Measurements from ENCODE around the gene C2CD4D. TPM values are rescaled to one million over a fixed set of nuclear protein-coding genes. Genes with fewer than 3 reads are reported as not detected.

The C2CD4D gene
- total RNA-seq, 2 experiments from 2014 or later = 1.3 to 1.6 TPM

- intact Hi-C loops (cut with micrococcal nuclease) = no loop called here
- peaks cover under 1% of the 10 kb centered on the region for H3K4me1 Mint-ChIP-seq (ENCODE audit: low read depth)
Observed at GRCh38 chr1:151862604-151863003, 23.0 kb upstream of the C2CD4D start.

GRCh38 chr1:151860504-151861187, 21.0 kb upstream of the C2CD4D start:
- Mint-ChIP-seq H3K9me3 (no peaks in the 10 kb centered on the region), H3K27ac (no peak overlapping the region), H3K36me3 (ENCODE audit: low read depth) (no peaks in the 10 kb centered on the region), H3K4me3 (no peak overlapping the region), H3K4me1 (ENCODE audit: low read depth) (no peaks in the 10 kb centered on the region), H3K27me3 (no peaks in the 10 kb centered on the region)
- intact Hi-C loops (cut with micrococcal nuclease) = no loop called here
- ChIA-PET POLR2A (no interaction called here), CTCF (no interaction called here)
- DNase-seq (no peak), ATAC-seq (no peak)
- TF ChIP-seq CTCF (IDR thresholded peaks at IDR 0.05) = no peak

More at GRCh38 chr1:151862604-151863003, 23.0 kb upstream of the C2CD4D start:
- Mint-ChIP-seq H3K27ac (no peak overlapping the region), H3K36me3 (ENCODE audit: low read depth) (no peaks in the 10 kb centered on the region), H3K9me3 (no peaks in the 10 kb centered on the region), H3K27me3 (no peaks in the 10 kb centered on the region), H3K4me3 (no peak overlapping the region)
- DNase-seq (no peak), ATAC-seq (no peak)
- TF ChIP-seq CTCF (IDR thresholded peaks at IDR 0.05) = no peak
- ChIA-PET POLR2A (no interaction called here), CTCF (no interaction called here)

- Mint-ChIP-seq H3K4me3 (no peak overlapping the region), H3K27ac (no peak overlapping the region), H3K36me3 (ENCODE audit: low read depth) (no peaks in the 10 kb centered on the region), H3K27me3 (no peaks in the 10 kb centered on the region), H3K9me3 (no peaks in the 10 kb centered on the region), H3K4me1 (ENCODE audit: low read depth) (no peaks in the 10 kb centered on the region)
- ChIA-PET POLR2A (no interaction called here), CTCF (no interaction called here)
- DNase-seq (no peak), ATAC-seq (no peak)
- intact Hi-C loops (cut with micrococcal nuclease) = no loop called here
- no peak for TF ChIP-seq CTCF (IDR thresholded peaks at IDR 0.05)
Observed at GRCh38 chr1:151859891-151860293, 20.3 kb upstream of the C2CD4D start.

GRCh38 chr1:151858886-151859665, 19.5 kb upstream of the C2CD4D start:
- intact Hi-C loops (cut with micrococcal nuclease) = no loop called here
- POLR2A ChIA-PET = no interaction called here
- H3K36me3 Mint-ChIP-seq (ENCODE audit: low read depth) = no peaks in the 10 kb centered on the region
- TF ChIP-seq CTCF (IDR thresholded peaks at IDR 0.05) = no peak
- no peak overlapping the region for H3K27ac Mint-ChIP-seq
- DNase-seq (no peak), ATAC-seq (no peak)
- no peaks in the 10 kb centered on the region for H3K9me3 Mint-ChIP-seq
- CTCF ChIA-PET = no interaction called here
- H3K4me1 Mint-ChIP-seq (ENCODE audit: low read depth) = no peaks in the 10 kb centered on the region
- H3K27me3 Mint-ChIP-seq = no peaks in the 10 kb centered on the region
- H3K4me3 Mint-ChIP-seq = no peak overlapping the region
